ENCODE data around the gene HSD17B1.

The HSD17B1 gene

GRCh38 chr17:42522798-42523278 is 29.9 kb upstream of the HSD17B1 start:
- Histone ChIP-seq H3K36me3 (ENCODE audit: control insufficient read depth, low read length) (no peaks in the 10 kb centered on the region), H3K27ac (ENCODE audit: low read depth, low read length) (no peak overlapping the region), H3K27me3 (ENCODE audit: control insufficient read depth, low read length) (peaks cover 32% of the 10 kb centered on the region), H3K79me2 (ENCODE audit: control insufficient read depth, low read length) (no peaks in the 10 kb centered on the region), H3K9me2 (replicated peaks; ENCODE audit: control insufficient read depth, low read length) (no peaks in the 10 kb centered on the region), H4K20me1 (ENCODE audit: control insufficient read depth, insufficient read depth, low read depth, low read length) (no peaks in the 10 kb centered on the region), H3K4me3 (ENCODE audit: low read length) (no peak overlapping the region), H3K9me3 (ENCODE audit: control insufficient read depth, insufficient read depth, low read length) (no peaks in the 10 kb centered on the region), H3F3A (ENCODE audit: control insufficient read depth, insufficient read depth) (no peaks in the 10 kb centered on the region), H3K4me2 (ENCODE audit: low read length) (no peak overlapping the region), H3K4me1 (ENCODE audit: control insufficient read depth, low read length) (no peaks in the 10 kb centered on the region)
- no peak for TF ChIP-seq CTCF (IDR thresholded peaks at IDR 0.05; ENCODE audit: low read depth, low read length, poor library complexity, severe bottlenecking)
- TF ChIP-seq EZH2phosphoT487 (IDR thresholded peaks at IDR 0.05; ENCODE audit: borderline replicate concordance, low read length), result no peak

- H3K4me1 ChIP-seq (ENCODE audit: control insufficient read depth, low read length), result peaks cover 5% of the 10 kb centered on the region
- no peaks in the 10 kb centered on the region for H4K20me1 ChIP-seq (ENCODE audit: control insufficient read depth, insufficient read depth, low read depth, low read length)
- no peaks in the 10 kb centered on the region for H3K36me3 ChIP-seq (ENCODE audit: control insufficient read depth, low read length)
- peaks cover 9% of the 10 kb centered on the region; the same call in 1 of the 2 replicates for H3K27me3 ChIP-seq (ENCODE audit: control insufficient read depth, low read length)
- no peaks in the 10 kb centered on the region for H3K9me3 ChIP-seq (ENCODE audit: control insufficient read depth, insufficient read depth, low read length)
- no peak overlapping the region for H3K4me3 ChIP-seq (ENCODE audit: low read length)
- no peaks in the 10 kb centered on the region for H3K9me2 ChIP-seq (replicated peaks; ENCODE audit: control insufficient read depth, low read length)
- no peaks in the 10 kb centered on the region for H3K79me2 ChIP-seq (ENCODE audit: control insufficient read depth, low read length)
- no peak overlapping the region for H3K27ac ChIP-seq (ENCODE audit: low read depth, low read length)
- no peak for TF ChIP-seq EZH2phosphoT487 (IDR thresholded peaks at IDR 0.05; ENCODE audit: borderline replicate concordance, low read length)
- TF ChIP-seq CTCF (IDR thresholded peaks at IDR 0.05; ENCODE audit: low read depth, low read length, poor library complexity, severe bottlenecking), result no peak
- no peak overlapping the region for H3K4me2 ChIP-seq (ENCODE audit: low read length)
- H3F3A ChIP-seq (ENCODE audit: control insufficient read depth, insufficient read depth), result peaks cover 2% of the 10 kb centered on the region; the same call in 1 of the 2 replicates
Measured at GRCh38 chr17:42525221-42525620, 27.5 kb upstream of the HSD17B1 start.

GRCh38 chr17:42526031-42526444 is 26.7 kb upstream of the HSD17B1 start:
- TF ChIP-seq CTCF (IDR thresholded peaks at IDR 0.05; ENCODE audit: low read depth, low read length, poor library complexity, severe bottlenecking), result no peak
- Histone ChIP-seq H3K9me2 (replicated peaks; ENCODE audit: control insufficient read depth, low read length) (no peaks in the 10 kb centered on the region), H3K4me1 (ENCODE audit: control insufficient read depth, low read length) (peaks cover 13% of the 10 kb centered on the region), H3K4me3 (ENCODE audit: low read length) (no peak overlapping the region), H3K4me2 (ENCODE audit: low read length) (no peak overlapping the region), H3K79me2 (ENCODE audit: control insufficient read depth, low read length) (no peaks in the 10 kb centered on the region), H3F3A (ENCODE audit: control insufficient read depth, insufficient read depth) (peaks cover 9% of the 10 kb centered on the region), H3K27ac (ENCODE audit: low read depth, low read length) (no peak overlapping the region), H3K27me3 (ENCODE audit: control insufficient read depth, low read length) (peaks cover 7% of the 10 kb centered on the region; the same call in 1 of the 2 replicates), H4K20me1 (ENCODE audit: control insufficient read depth, insufficient read depth, low read depth, low read length) (no peaks in the 10 kb centered on the region), H3K36me3 (ENCODE audit: control insufficient read depth, low read length) (no peaks in the 10 kb centered on the region), H3K9me3 (ENCODE audit: control insufficient read depth, insufficient read depth, low read length) (no peaks in the 10 kb centered on the region)

Data from DOHH2 (cell line).